ENCODE results near the gene LGR4. TPM values are rescaled to one million over a fixed set of nuclear protein-coding genes. Genes with fewer than 3 reads are reported as not detected.

LGR4 gene
- total RNA-seq, 1 donor: 25.1 TPM

DNA sequence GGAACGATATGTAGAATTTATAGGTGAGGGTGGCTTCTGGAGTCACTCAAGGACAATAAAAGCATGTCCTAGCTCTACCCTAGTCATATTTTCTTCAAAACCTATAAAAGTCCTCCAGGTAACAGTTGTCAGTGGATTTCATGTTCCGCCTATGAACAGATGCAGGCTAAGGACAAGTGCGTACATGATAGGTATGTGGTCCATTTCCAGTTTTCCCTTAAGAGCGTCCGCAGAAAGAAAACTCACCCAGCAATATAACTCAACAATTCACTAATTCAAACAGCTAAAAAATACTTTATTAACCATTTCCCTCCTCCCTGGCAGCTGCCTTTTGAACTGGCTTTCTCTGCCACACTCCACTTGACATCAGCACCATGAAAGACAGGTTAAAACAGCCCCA lies 59.4 kb downstream of the LGR4 start:
- no peak for DNase-seq (ENCODE audit: low read depth)
- TF ChIP-seq CTCF (IDR thresholded peaks at IDR 0.05; ENCODE audit: insufficient read depth, low read length): no peak
- no peak overlapping the region for H3K4me3 ChIP-seq (ENCODE audit: low read depth, low read length)

- no peak overlapping the region for H3K4me3 ChIP-seq (ENCODE audit: low read depth, low read length)
- no peak for DNase-seq (ENCODE audit: low read depth)
- no peak for TF ChIP-seq CTCF (IDR thresholded peaks at IDR 0.05; ENCODE audit: insufficient read depth, low read length)
These were observed 60.3 kb downstream of the LGR4 start for GRCh38 chr11:27412192-27412691.

GRCh38 chr11:27411328-27411727 lies 61.3 kb downstream of the LGR4 start:
- H3K4me3 ChIP-seq (ENCODE audit: low read depth, low read length): no peak overlapping the region
- TF ChIP-seq CTCF (IDR thresholded peaks at IDR 0.05; ENCODE audit: insufficient read depth, low read length): no peak
- DNase-seq (ENCODE audit: low read depth): no peak

DNA sequence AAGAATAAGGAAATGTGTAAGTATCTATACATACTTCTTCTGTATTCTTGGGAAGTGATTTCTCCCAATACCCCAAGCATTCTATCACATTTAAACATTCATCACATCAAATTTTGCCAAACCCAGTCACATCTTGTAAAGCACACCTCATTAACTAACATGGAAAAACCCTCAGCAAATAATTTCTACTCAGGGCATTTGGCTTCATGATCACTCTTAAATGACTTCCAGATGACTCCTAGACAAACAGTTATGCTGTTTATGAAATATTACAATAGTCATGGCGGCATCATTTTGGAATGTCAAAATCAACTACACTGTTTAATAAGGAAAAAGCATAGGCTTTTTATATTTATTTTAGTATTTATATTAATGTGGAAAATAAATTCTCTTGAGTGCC lies 62.3 kb downstream of the LGR4 start:
- H3K4me3 ChIP-seq (ENCODE audit: low read depth, low read length): no peak overlapping the region
- no peak for DNase-seq (ENCODE audit: low read depth)
- TF ChIP-seq CTCF (IDR thresholded peaks at IDR 0.05; ENCODE audit: insufficient read depth, low read length): no peak

GRCh38 chr11:27409742-27410141 lies 62.8 kb downstream of the LGR4 start:
- H3K4me3 ChIP-seq (ENCODE audit: low read depth, low read length): no peak overlapping the region
- no peak for TF ChIP-seq CTCF (IDR thresholded peaks at IDR 0.05; ENCODE audit: insufficient read depth, low read length)

DNA sequence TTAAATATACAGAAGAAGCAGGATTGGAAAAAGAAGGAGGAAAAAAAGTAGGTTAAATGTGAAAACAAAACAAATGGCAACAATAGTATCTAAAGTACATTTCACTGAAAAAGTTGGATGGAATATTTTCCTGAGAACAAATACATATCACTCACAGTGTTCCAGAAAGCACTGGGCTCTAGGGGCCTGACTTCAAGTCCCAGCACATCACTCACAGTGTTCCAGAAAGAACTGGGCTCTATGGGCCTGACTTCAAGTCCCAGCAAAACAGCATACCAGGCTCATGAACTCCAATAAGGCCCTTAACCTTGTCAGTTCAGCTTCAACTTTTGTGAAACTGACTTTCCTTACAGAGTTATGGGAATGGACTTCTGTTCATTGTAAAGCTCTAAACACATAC lies 63.5 kb downstream of the LGR4 start:
- TF ChIP-seq CTCF (IDR thresholded peaks at IDR 0.05; ENCODE audit: insufficient read depth, low read length): no peak
- no peak for DNase-seq (ENCODE audit: low read depth)
- H3K4me3 ChIP-seq (ENCODE audit: low read depth, low read length): no peak overlapping the region

More at GRCh38 chr11:27409742-27410141, 62.8 kb downstream of the LGR4 start:
- no peak for DNase-seq (ENCODE audit: low read depth)

- no peak for TF ChIP-seq CTCF (IDR thresholded peaks at IDR 0.05; ENCODE audit: insufficient read depth, low read length)
- peak; percentile 67 for DNase-seq (ENCODE audit: low read depth)
- no peak overlapping the region for H3K4me3 ChIP-seq (ENCODE audit: low read depth, low read length)
These were observed 64.3 kb downstream of the LGR4 start for GRCh38 chr11:27408246-27408800.

Data from fibroblast of the aortic adventitia (primary cell).